Measurements from ENCODE around the gene HIF3A.

HIF3A gene

GRCh38 chr19:46317339-46317738 lies 20.5 kb downstream of the HIF3A start:
- TF ChIP-seq EZH2 (IDR thresholded peaks at IDR 0.05; ENCODE audit: borderline replicate concordance, low read length) (no peak), CTCF (IDR thresholded peaks at IDR 0.05; ENCODE audit: low read length) (no peak)
- H2AFZ ChIP-seq (ENCODE audit: low read length): no peak overlapping the region
- no peak overlapping the region for H3K27ac ChIP-seq (ENCODE audit: low read depth, low read length, poor library complexity, severe bottlenecking)
- H3K79me2 ChIP-seq (ENCODE audit: insufficient read depth, low read length): no peaks in the 10 kb centered on the region
- H3K36me3 ChIP-seq (ENCODE audit: insufficient read depth, low read length): no peaks in the 10 kb centered on the region
- H3K4me3 ChIP-seq (ENCODE audit: low read depth, low read length, poor library complexity, severe bottlenecking): no peak overlapping the region
- no peak overlapping the region for H3K9ac ChIP-seq (ENCODE audit: low read length)
- no peaks in the 10 kb centered on the region for H3K9me2 ChIP-seq (ENCODE audit: low read depth, low read length)
- H3K9me3 ChIP-seq (ENCODE audit: low read length): no peaks in the 10 kb centered on the region
- H4K20me1 ChIP-seq (ENCODE audit: insufficient read depth, low read length): no peaks in the 10 kb centered on the region
- no peak overlapping the region for H3K4me2 ChIP-seq (ENCODE audit: low read length)
- H3K4me1 ChIP-seq (ENCODE audit: insufficient read depth, low read length, severe bottlenecking): no peaks in the 10 kb centered on the region
- no peaks in the 10 kb centered on the region for H3F3A ChIP-seq (ENCODE audit: insufficient read depth, low read length)
- H3K27me3 ChIP-seq (ENCODE audit: insufficient read depth, low read length): no peaks in the 10 kb centered on the region

GRCh38 chr19:46319613-46320012 lies 22.8 kb downstream of the HIF3A start:
- H3K9ac ChIP-seq (ENCODE audit: low read length): no peak overlapping the region
- H3K79me2 ChIP-seq (ENCODE audit: insufficient read depth, low read length): no peaks in the 10 kb centered on the region
- H3K27ac ChIP-seq (ENCODE audit: low read depth, low read length, poor library complexity, severe bottlenecking): no peak overlapping the region
- no peak overlapping the region for H2AFZ ChIP-seq (ENCODE audit: low read length)
- H3K4me1 ChIP-seq (ENCODE audit: insufficient read depth, low read length, severe bottlenecking): no peaks in the 10 kb centered on the region
- no peaks in the 10 kb centered on the region for H3K9me3 ChIP-seq (ENCODE audit: low read length)
- no peak overlapping the region for H3K4me3 ChIP-seq (ENCODE audit: low read depth, low read length, poor library complexity, severe bottlenecking)
- H3F3A ChIP-seq (ENCODE audit: insufficient read depth, low read length): no peaks in the 10 kb centered on the region
- no peak for TF ChIP-seq EZH2 (IDR thresholded peaks at IDR 0.05; ENCODE audit: borderline replicate concordance, low read length)
- TF ChIP-seq CTCF (IDR thresholded peaks at IDR 0.05; ENCODE audit: low read length): no peak
- H3K4me2 ChIP-seq (ENCODE audit: low read length): no peak overlapping the region
- H3K9me2 ChIP-seq (ENCODE audit: low read depth, low read length): no peaks in the 10 kb centered on the region
- H3K27me3 ChIP-seq (ENCODE audit: insufficient read depth, low read length): no peaks in the 10 kb centered on the region
- H3K36me3 ChIP-seq (ENCODE audit: insufficient read depth, low read length): no peaks in the 10 kb centered on the region
- no peaks in the 10 kb centered on the region for H4K20me1 ChIP-seq (ENCODE audit: insufficient read depth, low read length)

GRCh38 chr19:46320559-46320958 lies 23.7 kb downstream of the HIF3A start:
- H3K9me2 ChIP-seq (ENCODE audit: low read depth, low read length): no peaks in the 10 kb centered on the region
- H3K4me2 ChIP-seq (ENCODE audit: low read length): no peak overlapping the region
- no peak overlapping the region for H3K4me3 ChIP-seq (ENCODE audit: low read depth, low read length, poor library complexity, severe bottlenecking)
- no peaks in the 10 kb centered on the region for H3K27me3 ChIP-seq (ENCODE audit: insufficient read depth, low read length)
- no peaks in the 10 kb centered on the region for H3K36me3 ChIP-seq (ENCODE audit: insufficient read depth, low read length)
- no peaks in the 10 kb centered on the region for H3K79me2 ChIP-seq (ENCODE audit: insufficient read depth, low read length)
- H3K9me3 ChIP-seq (ENCODE audit: low read length): no peaks in the 10 kb centered on the region
- H3K4me1 ChIP-seq (ENCODE audit: insufficient read depth, low read length, severe bottlenecking): no peaks in the 10 kb centered on the region
- no peaks in the 10 kb centered on the region for H4K20me1 ChIP-seq (ENCODE audit: insufficient read depth, low read length)
- H3F3A ChIP-seq (ENCODE audit: insufficient read depth, low read length): no peaks in the 10 kb centered on the region
- no peak overlapping the region for H3K9ac ChIP-seq (ENCODE audit: low read length)
- no peak overlapping the region for H2AFZ ChIP-seq (ENCODE audit: low read length)
- no peak for TF ChIP-seq EZH2 (IDR thresholded peaks at IDR 0.05; ENCODE audit: borderline replicate concordance, low read length)
- TF ChIP-seq CTCF (IDR thresholded peaks at IDR 0.05; ENCODE audit: low read length): no peak
- no peak overlapping the region for H3K27ac ChIP-seq (ENCODE audit: low read depth, low read length, poor library complexity, severe bottlenecking)
